Measurements from ENCODE around the gene TOB1. TPM values are rescaled to one million over a fixed set of nuclear protein-coding genes. Genes with fewer than 3 reads are reported as not detected.

The TOB1 gene
- polyA plus RNA-seq, 3 donors from 2014 or later = 8.9 to 23.7 (median 10.3) TPM

DNA sequence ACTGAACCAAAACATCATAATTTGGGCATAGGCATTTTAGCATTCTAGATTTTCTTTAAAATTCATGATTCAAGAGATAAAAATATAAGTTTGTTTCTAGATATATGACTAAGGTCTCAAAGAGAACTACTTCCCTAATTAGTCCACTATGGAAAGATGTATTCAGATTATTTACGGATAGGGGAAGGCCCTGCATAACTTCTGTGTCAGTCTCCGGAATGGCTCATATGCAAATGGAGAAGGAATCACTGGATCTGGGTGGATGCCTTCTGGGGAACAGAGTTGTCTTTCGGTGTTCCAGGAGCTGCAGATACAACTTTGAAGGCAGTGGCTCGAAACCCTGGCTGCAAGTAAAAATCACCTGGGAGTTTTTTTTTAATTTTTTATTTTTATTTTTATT, 47.9 kb downstream of the TOB1 start:
- Mint-ChIP-seq H3K4me3 (no peak overlapping the region), H3K4me1 (peaks cover 18 to 27% of the 10 kb centered on the region in 2 donors), H3K36me3 (no peaks in the 10 kb centered on the region), H3K27me3 (ENCODE audit: low read depth in 3 of 3) (peaks cover 7 to 9% (median 7%) of the 10 kb centered on the region in 3 donors), H3K27ac (no peak overlapping the region), H3K9me3 (peaks cover 0 to 1% (median 0%) of the 10 kb centered on the region in 6 donors)
- no peak for DNase-seq

DNA sequence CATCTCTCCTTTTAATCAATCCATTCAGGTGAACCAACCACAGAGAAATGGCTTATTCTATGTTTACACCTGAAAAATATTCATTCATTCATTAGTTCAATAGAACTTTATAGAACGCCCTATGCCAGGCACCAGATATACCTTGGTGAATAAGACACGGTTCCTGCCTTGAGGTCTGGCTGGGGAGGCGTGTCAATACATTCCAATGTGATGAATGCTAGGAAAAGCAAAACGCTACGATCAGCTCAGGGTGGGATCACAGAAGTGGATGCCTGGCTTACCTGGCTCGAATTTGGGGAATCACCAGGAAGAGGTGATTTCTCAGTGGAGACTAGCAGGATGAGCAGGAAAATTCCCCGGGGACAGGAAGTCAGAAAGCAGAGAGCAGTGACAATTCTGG, 48.3 kb downstream of the TOB1 start:
- H3K4me1 Mint-ChIP-seq = peaks cover 18 to 27% of the 10 kb centered on the region in 2 donors
- peaks cover 0 to 1% (median 0%) of the 10 kb centered on the region in 6 donors for H3K9me3 Mint-ChIP-seq
- no peaks in the 10 kb centered on the region for H3K36me3 Mint-ChIP-seq
- H3K27ac Mint-ChIP-seq = no peak overlapping the region
- DNase-seq = no peak
- H3K27me3 Mint-ChIP-seq (ENCODE audit: low read depth in 3 of 3) = peaks cover 7 to 9% (median 7%) of the 10 kb centered on the region in 3 donors
- H3K4me3 Mint-ChIP-seq = no peak overlapping the region

DNA sequence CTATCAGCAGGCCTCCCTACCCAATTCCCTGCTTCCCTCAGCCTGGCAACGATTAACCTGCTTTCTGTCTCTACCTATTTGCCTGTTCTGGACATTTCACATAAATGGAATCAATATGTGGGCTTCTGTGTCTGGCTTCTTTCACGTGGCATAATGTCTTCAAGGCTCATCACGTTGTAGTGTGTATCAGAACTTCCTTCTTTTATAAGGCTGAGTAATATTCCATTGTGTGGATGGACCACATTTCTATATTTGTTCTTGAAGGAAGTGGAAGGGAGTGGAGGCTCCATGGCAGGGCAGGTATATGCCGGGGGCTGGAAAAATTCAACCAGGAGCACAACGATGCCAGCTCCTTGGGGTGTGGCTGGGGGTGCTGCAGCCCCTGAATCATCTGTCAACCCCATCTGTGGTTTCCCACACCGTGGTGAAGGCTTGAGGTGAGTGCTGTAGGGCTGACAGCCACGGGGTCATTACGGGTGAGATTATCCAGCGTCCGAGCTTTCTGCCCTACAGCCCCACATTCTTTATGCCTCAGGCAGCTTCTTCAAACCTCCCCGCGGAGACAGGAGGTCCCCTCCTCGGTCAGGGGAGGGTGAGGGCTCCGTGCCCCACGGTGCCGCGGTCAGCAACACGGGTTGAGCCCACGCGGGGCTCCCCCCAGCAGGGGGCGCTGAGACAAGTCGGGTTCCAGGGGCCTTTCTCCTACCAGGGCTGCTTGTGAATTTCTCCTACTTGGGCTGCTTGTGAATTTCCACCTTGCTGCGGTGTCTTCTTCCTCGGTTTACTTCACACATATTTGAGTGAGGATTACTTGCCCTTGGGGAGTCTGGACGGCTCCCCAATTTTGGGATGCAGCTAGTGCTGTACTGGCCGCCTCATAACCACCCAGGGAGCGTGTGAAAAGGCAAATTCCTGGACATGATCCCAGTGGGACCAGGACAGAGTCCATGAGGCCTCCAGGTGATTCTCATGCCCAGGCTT, 49.1 kb downstream of the TOB1 start:
- Mint-ChIP-seq H3K9me3 (peaks cover 0 to 1% (median 0%) of the 10 kb centered on the region in 6 donors), H3K4me1 (peaks cover 18 to 27% of the 10 kb centered on the region in 2 donors), H3K27ac (no peak overlapping the region), H3K4me3 (peak overlapping the region in 3 of 5 donors; percentile 23 to 41 (median 40)), H3K27me3 (ENCODE audit: low read depth in 3 of 3) (peaks cover 7 to 9% (median 7%) of the 10 kb centered on the region in 3 donors), H3K36me3 (no peaks in the 10 kb centered on the region)
- DNase-seq = peak; percentile 32 to 55 (median 47)

DNA sequence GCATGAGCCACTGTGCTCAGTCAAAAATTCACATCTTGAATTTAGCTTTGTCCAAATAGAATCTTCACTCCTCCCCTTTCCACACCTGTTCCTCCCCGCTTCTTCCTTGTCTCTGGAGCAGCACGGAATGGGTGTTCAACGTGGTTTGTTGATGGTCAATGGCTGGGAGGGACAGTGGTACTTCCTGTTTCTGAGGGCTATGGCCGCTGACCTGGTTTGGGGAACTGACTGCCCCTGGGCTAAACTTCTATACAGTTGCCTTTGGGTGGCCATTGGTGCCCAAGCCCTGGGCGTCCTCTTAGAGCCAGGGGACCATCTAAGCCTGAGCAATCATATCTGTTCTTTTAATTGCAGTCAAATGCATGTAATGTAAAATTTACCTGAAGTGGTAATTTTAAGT, 49.9 kb downstream of the TOB1 start:
- peaks cover 18 to 27% of the 10 kb centered on the region in 2 donors for H3K4me1 Mint-ChIP-seq
- H3K27me3 Mint-ChIP-seq (ENCODE audit: low read depth in 3 of 3) = peaks cover 4 to 9% (median 8%) of the 10 kb centered on the region in 3 donors
- peaks cover 0 to 1% (median 0%) of the 10 kb centered on the region in 6 donors for H3K9me3 Mint-ChIP-seq
- no peak for DNase-seq
- H3K36me3 Mint-ChIP-seq = no peaks in the 10 kb centered on the region
- no peak overlapping the region for H3K4me3 Mint-ChIP-seq
- H3K27ac Mint-ChIP-seq = no peak overlapping the region

DNA sequence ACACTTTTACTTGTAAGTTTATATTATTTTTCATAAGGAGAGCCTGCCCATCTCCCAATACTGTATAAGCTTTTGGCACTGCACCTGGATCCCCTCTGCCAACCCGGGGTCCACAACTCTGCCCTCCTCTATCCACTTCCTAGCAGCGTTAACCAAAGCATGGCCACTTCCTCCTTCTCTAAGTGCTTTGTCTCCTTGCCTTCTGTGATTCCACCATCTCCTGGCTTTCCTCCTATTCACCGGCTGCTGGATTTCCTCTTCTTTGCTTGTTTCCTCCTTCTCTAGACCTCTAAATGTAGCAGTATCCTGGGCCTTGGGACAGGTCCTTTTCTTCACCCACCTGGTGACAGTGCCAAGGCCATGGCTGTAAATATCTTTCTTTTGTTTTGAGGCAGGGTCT, 50.8 kb downstream of the TOB1 start:
- Mint-ChIP-seq H3K27ac (no peak overlapping the region), H3K36me3 (no peaks in the 10 kb centered on the region), H3K9me3 (peaks cover 0 to 1% (median 0%) of the 10 kb centered on the region in 6 donors), H3K27me3 (ENCODE audit: low read depth in 3 of 3) (peaks cover 4 to 8% (median 5%) of the 10 kb centered on the region in 3 donors), H3K4me1 (peaks cover 18 to 27% of the 10 kb centered on the region in 2 donors), H3K4me3 (no peak overlapping the region)
- DNase-seq = no peak

DNA sequence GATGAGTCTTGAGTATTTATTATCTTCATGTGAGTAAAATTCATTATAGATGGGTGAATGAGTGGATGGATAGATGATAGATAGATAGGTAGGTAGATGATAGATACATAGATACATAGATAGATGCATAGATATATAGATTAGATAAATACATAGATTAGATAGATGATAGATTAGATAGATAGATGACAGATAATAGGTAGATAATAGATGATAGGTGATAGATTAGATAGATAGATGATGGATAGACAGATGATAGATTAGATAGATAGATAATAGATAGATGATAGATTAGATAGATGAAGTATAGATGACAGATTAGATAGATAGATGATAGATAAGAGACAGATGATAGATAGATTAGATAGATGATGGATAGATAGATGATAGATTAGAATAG, 52.6 kb downstream of the TOB1 start:
- no peak overlapping the region for H3K27ac Mint-ChIP-seq
- no peak for DNase-seq
- H3K4me1 Mint-ChIP-seq = peaks cover 11 to 19% of the 10 kb centered on the region in 2 donors
- peaks cover 3 to 7% (median 6%) of the 10 kb centered on the region in 3 donors for H3K27me3 Mint-ChIP-seq (ENCODE audit: low read depth in 3 of 3)
- H3K4me3 Mint-ChIP-seq = no peak overlapping the region
- no peaks in the 10 kb centered on the region for H3K36me3 Mint-ChIP-seq
- peaks cover 0 to 1% (median 0%) of the 10 kb centered on the region in 6 donors for H3K9me3 Mint-ChIP-seq

Other genes with a start within 250 kb of the TOB1 start
- gene ABCC3, start 231.5 kb downstream of the TOB1 start, polyA plus RNA-seq = 1 to 10 TPM in 1 of 3 donors, under 1 TPM in 1, not detected in 1; 0.52 to 1.2 TPM
- gene ANKRD40, start 158.4 kb downstream of the TOB1 start, polyA plus RNA-seq = 1 to 10 TPM; 2.3 to 6.8 (median 4.0) TPM
- 10 to 100 TPM; 29.2 to 77.8 (median 30.0) TPM for gene LUC7L3, start 146.8 kb downstream of the TOB1 start, polyA plus RNA-seq
- not detected for gene ANKRD40CL, start 98.8 kb downstream of the TOB1 start, polyA plus RNA-seq
- not detected for gene WFIKKN2, start 30.8 kb downstream of the TOB1 start, polyA plus RNA-seq